GM12891 (cell line): ENCODE results near the gene SEZ6L2.

Experiments
- POLR2A ChIP-seq: IDR thresholded peaks from 2 replicates; pipeline ENCODE4 v1.6.1; 2011; ENCODE audit warnings: low read depth, low read length, control low read depth
- POLR2AphosphoS5 ChIP-seq: IDR thresholded peaks from 2 replicates; pipeline ENCODE4 v1.6.1; 2011; ENCODE audit warnings: low read depth, low read length, control low read depth
- SPI1 ChIP-seq: IDR thresholded peaks from 2 replicates; pipeline ENCODE4 v1.6.1; 2011; ENCODE audit warnings: low read depth, low read length, control low read depth
- TAF1 ChIP-seq: IDR thresholded peaks from 2 replicates; pipeline ENCODE4 v1.6.1; 2011; ENCODE audit warnings: low read depth, low read length, control low read depth

GRCh38 chr16:29903590-29903989, 4.2 kb upstream of the SEZ6L2 start:
- no peak for TF ChIP-seq POLR2AphosphoS5
- no peak for TF ChIP-seq POLR2A
- TF ChIP-seq SPI1: no peak
- no peak for TF ChIP-seq TAF1
